GM21786 (cell line): ENCODE results near the gene HMGB4.

ENCODE experiments used
- ATAC-seq: cut with Tn5 transposase; IDR thresholded peaks from one replicate; pipeline ENCODE4 v1.9.1; 2021; ENCODE audit not compliant: unreplicated experiment

The HMGB4 gene

DNA sequence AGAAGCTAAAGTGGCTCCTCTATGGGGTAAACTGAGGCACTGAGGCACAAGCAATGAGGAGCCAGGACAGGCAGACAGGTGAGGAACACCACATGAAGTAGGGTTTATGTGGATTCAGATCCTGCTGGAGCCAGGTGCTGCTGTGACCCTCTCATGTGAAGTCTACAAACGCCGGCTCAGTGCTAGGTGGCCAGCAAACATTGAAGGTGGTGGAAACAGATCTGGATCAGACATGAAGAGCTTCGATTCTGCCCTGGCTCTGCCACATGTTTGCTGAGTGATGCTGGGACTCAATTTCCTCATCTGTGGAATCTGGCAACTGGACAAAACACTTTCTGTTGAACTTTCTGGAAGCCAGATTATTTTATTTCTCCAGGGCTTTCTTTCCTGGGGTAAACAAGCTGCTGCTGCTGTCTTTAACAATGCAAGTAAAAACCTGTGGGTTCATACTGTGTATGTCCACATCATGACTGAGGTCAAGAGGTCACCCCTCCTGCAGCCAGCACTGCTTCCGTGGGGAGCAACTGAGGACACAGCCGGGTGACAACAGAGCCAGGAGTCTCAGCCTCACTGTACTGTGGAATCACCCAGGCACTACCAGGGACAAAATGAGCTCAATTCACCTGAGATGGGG lies 33.3 kb downstream of the HMGB4 start:
- ATAC-seq: no peak

DNA sequence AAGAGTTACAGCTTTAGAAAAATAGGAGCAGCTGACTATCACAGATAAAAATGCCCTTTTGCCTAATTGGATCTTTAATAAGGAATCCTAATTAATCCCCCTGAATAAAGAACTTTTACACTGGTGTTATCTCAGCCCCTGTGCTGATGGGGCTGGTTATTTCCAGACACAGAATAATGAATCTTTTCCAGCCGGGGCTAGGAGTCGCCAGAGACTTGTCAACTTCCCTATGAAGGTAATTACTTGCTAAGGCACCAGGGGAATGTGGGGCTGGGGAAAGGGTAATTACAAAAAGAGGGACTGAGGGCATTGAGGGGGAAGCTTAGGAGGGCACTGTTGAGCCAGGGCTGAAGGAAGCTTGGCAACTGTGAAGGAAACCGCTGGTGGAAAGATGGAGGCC lies 34.5 kb downstream of the HMGB4 start:
- ATAC-seq: no peak

DNA sequence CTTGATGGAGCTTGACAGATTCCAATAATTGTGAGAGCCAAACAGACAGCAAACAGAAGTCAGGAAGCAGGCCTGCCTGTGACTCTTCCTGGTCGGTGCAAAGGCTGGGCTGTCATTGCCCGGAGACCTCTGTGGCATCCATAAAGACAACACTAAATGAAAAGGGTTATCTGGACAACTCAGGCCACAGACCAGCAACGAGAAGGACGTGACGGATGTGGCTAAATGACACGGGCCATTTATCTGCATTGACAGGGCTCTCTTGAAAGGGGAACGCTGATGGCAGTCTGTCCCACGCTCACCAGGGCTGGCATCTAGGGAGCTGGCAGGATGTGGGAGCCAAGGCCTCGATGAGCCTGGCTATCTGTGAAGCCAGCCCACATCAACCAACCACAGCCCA lies 35.0 kb downstream of the HMGB4 start:
- ATAC-seq: no peak

- ATAC-seq: no peak
These were observed 35.9 kb downstream of the HMGB4 start for GRCh38 chr1:33899746-33900145.

GRCh38 chr1:33902486-33903209 lies 38.8 kb downstream of the HMGB4 start:
- peak; percentile 85 for ATAC-seq

DNA sequence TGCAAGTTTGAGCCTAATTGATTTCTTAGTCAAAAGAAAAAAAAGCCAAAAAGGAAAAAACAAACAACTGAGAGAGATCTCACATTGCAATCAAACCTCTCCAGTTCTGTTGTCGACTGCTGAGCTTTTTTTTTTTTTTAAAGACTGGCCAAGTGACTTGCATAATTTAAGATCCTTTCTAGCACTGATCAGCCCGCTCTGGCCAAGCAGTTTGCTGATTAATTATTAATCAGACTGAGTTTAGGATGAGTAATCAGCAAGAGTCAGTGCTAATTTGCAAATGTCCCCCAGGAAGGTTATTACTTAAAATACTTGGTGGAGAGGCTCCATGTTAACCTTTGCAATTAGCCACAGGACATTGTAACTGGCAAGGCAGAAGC lies 39.3 kb downstream of the HMGB4 start:
- peak; percentile 68 for ATAC-seq

GRCh38 chr1:33905241-33905640 lies 41.4 kb downstream of the HMGB4 start:
- no peak for ATAC-seq

DNA sequence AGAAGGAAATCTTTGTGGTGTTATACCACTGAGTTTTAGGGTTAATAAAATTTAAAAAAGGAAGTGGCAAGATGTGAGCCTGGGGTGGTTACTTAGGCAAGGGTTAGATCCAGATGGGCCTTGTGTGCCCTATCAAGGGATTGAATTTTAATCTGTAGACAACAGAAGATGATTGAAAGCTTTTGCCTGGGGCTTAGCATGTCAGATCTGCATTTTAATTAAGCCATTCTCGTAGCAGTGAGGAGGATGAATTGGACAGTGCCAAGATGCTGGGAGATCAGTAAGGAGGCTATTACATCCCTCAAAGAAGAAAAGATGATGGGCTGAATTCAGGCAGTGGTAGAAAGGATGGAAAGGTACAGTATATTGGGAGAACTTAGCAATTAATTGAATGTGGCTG lies 42.3 kb downstream of the HMGB4 start:
- no peak for ATAC-seq

DNA sequence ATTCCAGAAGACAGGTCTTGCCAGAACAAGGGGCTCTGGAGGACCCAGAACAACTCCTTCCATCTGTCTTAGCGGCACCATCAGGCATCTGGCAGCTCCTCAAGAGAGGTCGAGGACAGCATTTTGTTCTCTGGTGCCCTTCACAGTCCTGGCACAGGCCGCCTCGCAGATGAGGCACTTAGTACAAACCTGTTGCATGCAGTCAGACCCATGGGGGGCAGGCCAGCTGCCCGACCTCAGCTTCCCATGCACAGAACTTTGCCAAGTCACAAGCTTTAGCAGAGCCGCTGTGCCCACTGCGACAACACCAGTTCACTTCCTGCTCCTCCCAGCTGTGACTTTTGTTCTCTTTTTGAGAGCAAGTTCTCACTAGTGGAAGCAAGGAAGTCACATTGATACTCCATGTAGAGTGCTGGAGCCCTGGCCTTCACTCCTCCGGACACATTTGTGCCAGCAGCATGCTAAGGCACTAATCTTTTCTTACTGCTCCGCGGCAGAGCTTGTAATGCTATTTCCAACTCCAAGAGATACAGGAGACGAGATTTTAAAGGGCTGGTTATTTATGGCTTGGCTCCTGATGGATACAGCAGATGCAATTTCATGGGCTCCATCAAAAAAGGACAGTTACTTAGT lies 44.6 kb downstream of the HMGB4 start:
- no peak for ATAC-seq
